GM12878 (cell line): ENCODE data around the gene CHRNE. TPM values are rescaled to one million over a fixed set of nuclear protein-coding genes. Genes with fewer than 3 reads are reported as not detected.

Source experiments
- ATF7 ChIP-seq: fragments of 450-650 bp; IDR thresholded peaks from 2 replicates; pipeline ENCODE4 v1.6.1; 2016; ENCODE audit warnings: low read depth, mild to moderate bottlenecking
- BRCA1 ChIP-seq: IDR thresholded peaks from 2 replicates; pipeline ENCODE4 v1.6.1; 2011; ENCODE audit warnings: low read depth, low read length, improper control_type of control experiment
- ESRRA ChIP-seq: IDR thresholded peaks from 2 replicates; pipeline ENCODE4 v1.6.1; 2012; ENCODE audit warnings: mild to moderate bottlenecking, low read length, improper control_type of control experiment
- FOS ChIP-seq: IDR thresholded peaks from 3 replicates; pipeline ENCODE4 v1.6.1; 2011; ENCODE audit warnings: borderline replicate concordance; ENCODE audit not compliant: insufficient read length; ENCODE audit errors: extremely low read depth
- FOXK2 ChIP-seq: fragments of 450-650 bp; IDR thresholded peaks from 2 replicates; pipeline ENCODE4 v1.6.1; 2017; ENCODE audit warnings: mild to moderate bottlenecking, moderate library complexity
- JUNB ChIP-seq: IDR thresholded peaks from 2 replicates; pipeline ENCODE4 v1.6.1; 2016; ENCODE audit warnings: antibody characterized with exemption, mild to moderate bottlenecking
- LARP7 ChIP-seq: fragments of 450-650 bp; IDR thresholded peaks from 2 replicates; pipeline ENCODE4 v1.6.1; 2017; ENCODE audit warnings: mild to moderate bottlenecking
- MEF2B ChIP-seq: fragments of 450-650 bp; IDR thresholded peaks from 2 replicates; pipeline ENCODE4 v1.6.1; 2018; ENCODE audit warnings: mild to moderate bottlenecking, moderate library complexity; ENCODE audit not compliant: partially characterized antibody, poor library complexity, severe bottlenecking
- MTA2 ChIP-seq: fragments of 450-650 bp; IDR thresholded peaks from 2 replicates; pipeline ENCODE4 v1.6.1; 2016; ENCODE audit warnings: low read depth, mild to moderate bottlenecking, moderate library complexity
- MXI1 ChIP-seq: fragments of 150-350 bp; IDR thresholded peaks from 2 replicates; pipeline ENCODE4 v1.6.1; 2011; ENCODE audit warnings: low read depth, mild to moderate bottlenecking, inconsistent platforms, low read length, improper control_type of control experiment
- NFIC ChIP-seq: IDR thresholded peaks from 2 replicates; pipeline ENCODE4 v1.6.1; 2012; ENCODE audit warnings: low read depth, mild to moderate bottlenecking, inconsistent platforms, low read length, moderate library complexity
- NFXL1 ChIP-seq: fragments of 450-650 bp; IDR thresholded peaks from 2 replicates; pipeline ENCODE4 v1.6.1; 2017; ENCODE audit warnings: antibody characterized with exemption, mild to moderate bottlenecking, borderline replicate concordance
- NR2C2 ChIP-seq: IDR thresholded peaks from 2 replicates; pipeline ENCODE4 v1.6.1; 2011; ENCODE audit warnings: borderline replicate concordance, low read depth; ENCODE audit not compliant: control insufficient read depth, insufficient read length
- POLR2A ChIP-seq: IDR thresholded peaks from 2 replicates; pipeline ENCODE4 v1.6.1; 2011; ENCODE audit warnings: low read depth, mild to moderate bottlenecking, low read length
- POLR2AphosphoS2 ChIP-seq: IDR thresholded peaks from 2 replicates; pipeline ENCODE4 v1.6.1; 2011; ENCODE audit warnings: low read depth, mild to moderate bottlenecking, low read length, improper control_type of control experiment, moderate library complexity
- POLR2AphosphoS5 ChIP-seq: IDR thresholded peaks from 2 replicates; pipeline ENCODE4 v1.6.1; 2011; ENCODE audit warnings: mild to moderate bottlenecking, low read length, inconsistent platforms
- RUNX3 ChIP-seq: IDR thresholded peaks from 2 replicates; pipeline ENCODE4 v1.6.1; 2012; ENCODE audit warnings: low read length, inconsistent platforms
- SMARCA5 ChIP-seq: fragments of 450-650 bp; IDR thresholded peaks from 2 replicates; pipeline ENCODE4 v1.6.1; 2017; ENCODE audit warnings: mild to moderate bottlenecking
- SUPT20H ChIP-seq: IDR thresholded peaks from 2 replicates; pipeline ENCODE4 v1.6.1; 2011; ENCODE audit warnings: low read depth, mild to moderate bottlenecking, low read length, moderate library complexity, borderline replicate concordance; ENCODE audit not compliant: control insufficient read depth
- TAF1 ChIP-seq: IDR thresholded peaks from 2 replicates; pipeline ENCODE4 v1.6.1; 2011; ENCODE audit warnings: mild to moderate bottlenecking, low read depth, low read length, borderline replicate concordance
- TCF7 ChIP-seq: IDR thresholded peaks from 2 replicates; pipeline ENCODE4 v1.6.1; 2014; ENCODE audit warnings: antibody characterized with exemption, borderline replicate concordance
- YBX1 ChIP-seq: fragments of 450-650 bp; IDR thresholded peaks from 2 replicates; pipeline ENCODE4 v1.6.1; 2016; ENCODE audit warnings: antibody characterized with exemption
- YY1 ChIP-seq: IDR thresholded peaks from 2 replicates; pipeline ENCODE4 v1.6.1; 2011; ENCODE audit warnings: low read depth, mild to moderate bottlenecking, low read length
- ZBED1 ChIP-seq: IDR thresholded peaks from 2 replicates; pipeline ENCODE4 v1.6.1; 2016; ENCODE audit warnings: borderline replicate concordance
- ZNF622 ChIP-seq: fragments of 450-650 bp; IDR thresholded peaks from 2 replicates; pipeline ENCODE4 v1.6.1; 2017; ENCODE audit warnings: mild to moderate bottlenecking, inconsistent platforms
- ZSCAN29 ChIP-seq: fragments of 450-650 bp; IDR thresholded peaks from 2 replicates; pipeline ENCODE4 v1.6.1; 2017; ENCODE audit warnings: mild to moderate bottlenecking, moderate library complexity
- polyA plus RNA-seq, 11 experiments: library from polyadenylated mRNA; depleted of rRNA in 4 of 11; unstranded in 6 of 11; stranded (reverse) in 5 of 11; fragments of >200 nt; fragmentation: Nextera tagmentation in 4 of 11; fragmentation: Illumina TruSeq in 1 of 11; extraction: Ambion mirVana in 4 of 11; extraction: Trizol in 1 of 11; gene quantifications; 1 replicate in 1 of 11; 2 replicates in 10 of 11; pipeline versions ENCODE4 v1.2.1 to v1.2.3, GENCODE V29; 2011 to 2016; ENCODE audit warnings: inconsistent platforms in 2 of 11, missing spikeins in 2 of 11, low read depth in 1 of 11
- total RNA-seq, 4 experiments: library from RNA; depleted of rRNA in 3 of 4; stranded (reverse); fragments of >200 nt in 3 of 4; fragmentation: Illumina TruSeq in 1 of 4; extraction: Trizol in 1 of 4; gene quantifications; 2 replicates each; pipeline versions ENCODE4 v1.2.1 to v1.2.3, GENCODE V29; 2013 to 2021
- TF ChIP-seq, protein P1 (sequence below): IDR thresholded peaks from 2 replicates; pipeline ENCODE4 v1.6.1; 2012; ENCODE audit warnings: low read depth, low read length, improper control_type of control experiment
- TF ChIP-seq, protein P2 (sequence below): fragments of 450-650 bp; formaldehyde crosslinking; IDR thresholded peaks from 2 replicates; pipeline ENCODE4 v1.4.0; 2022; ENCODE audit warnings: mild to moderate bottlenecking, moderate library complexity
- TF ChIP-seq, protein P3 (sequence below): IDR thresholded peaks from 2 replicates; pipeline ENCODE4 v1.6.1; 2011; ENCODE audit warnings: low read depth, mild to moderate bottlenecking, low read length, moderate library complexity, borderline replicate concordance; ENCODE audit errors: extremely low read depth

CHRNE gene
- total and polyA plus RNA-seq, 10 of the 15 experiments (the other 5 are each of a cell fraction or from before 2014, with no cell fraction given), result 0.05 to 0.11 (median 0.08) TPM; not detected in 6

DNA sequence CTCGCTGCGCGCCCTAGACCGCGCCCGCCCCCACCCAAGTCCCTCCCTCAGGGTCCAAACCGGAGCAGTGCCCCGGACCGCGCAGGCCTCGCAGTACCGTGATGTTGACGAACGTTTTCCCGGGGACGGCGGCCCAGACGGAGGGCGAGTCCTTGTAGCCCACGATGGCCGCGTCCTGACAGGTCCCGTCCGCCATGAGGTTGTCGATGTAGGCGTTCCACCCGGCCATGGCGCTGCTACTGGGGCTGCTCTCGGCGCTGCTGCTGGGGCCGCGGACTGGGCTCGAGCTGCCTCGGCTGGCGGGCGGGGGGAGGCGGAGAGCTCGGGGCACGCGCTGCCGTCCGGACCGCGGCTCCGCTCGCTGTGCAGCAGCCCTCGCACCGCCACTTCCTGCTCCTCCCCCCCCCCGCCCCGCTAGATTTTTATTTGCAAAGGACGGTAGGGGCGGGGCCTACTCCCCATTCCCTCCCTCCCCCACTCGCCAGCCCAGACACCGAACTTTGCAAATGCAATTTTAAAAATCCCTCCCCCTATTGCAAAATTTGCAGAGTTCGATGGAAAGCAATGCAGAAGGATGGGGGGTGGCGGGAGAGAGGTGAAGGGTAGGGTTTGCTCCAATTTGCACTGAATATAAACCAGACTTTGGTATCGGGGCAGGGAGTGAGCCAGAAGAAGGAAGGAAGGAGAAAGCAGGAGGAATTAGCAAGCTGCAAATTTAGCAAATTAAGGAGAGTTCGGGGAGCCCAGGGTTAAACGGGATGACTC, 45.5 kb upstream of the CHRNE start, which contains the start of gene PFN1 (continued):
- TF ChIP-seq SUPT20H (no peak), YBX1 (no peak), SMARCA5 (peak; percentile 59; the same call in 1 of the 2 replicates), TAF1 (peak; percentile 89), ZBED1 (peak; percentile 49; the same call in 1 of the 2 replicates), MEF2B (peak; percentile 8), POLR2AphosphoS2 (peak; percentile 92), LARP7 (peak; percentile 86), MTA2 (peak; percentile 41; the same call in 1 of the 2 replicates), ATF7 (peak; percentile 85), FOS (no peak), NR2C2 (no peak), MXI1 (peak; percentile 31; the same call in 1 of the 2 replicates), FOXK2 (peak; percentile 73; the same call in 1 of the 2 replicates), NFXL1 (no peak), TCF7 (no peak), NFIC (no peak), BRCA1 (no peak), ZSCAN29 (0 out of 2 replicates have a peak, but pooled peaks have one; percentile 36), POLR2AphosphoS5 (peak; percentile 86), JUNB (0 out of 2 replicates have a peak, but pooled peaks have one; percentile 16), ZNF622 (no peak), RUNX3 (no peak), POLR2A (peak; percentile 82), ESRRA (no peak), YY1 (peak; percentile 47)
- TF ChIP-seq, protein P1, sequence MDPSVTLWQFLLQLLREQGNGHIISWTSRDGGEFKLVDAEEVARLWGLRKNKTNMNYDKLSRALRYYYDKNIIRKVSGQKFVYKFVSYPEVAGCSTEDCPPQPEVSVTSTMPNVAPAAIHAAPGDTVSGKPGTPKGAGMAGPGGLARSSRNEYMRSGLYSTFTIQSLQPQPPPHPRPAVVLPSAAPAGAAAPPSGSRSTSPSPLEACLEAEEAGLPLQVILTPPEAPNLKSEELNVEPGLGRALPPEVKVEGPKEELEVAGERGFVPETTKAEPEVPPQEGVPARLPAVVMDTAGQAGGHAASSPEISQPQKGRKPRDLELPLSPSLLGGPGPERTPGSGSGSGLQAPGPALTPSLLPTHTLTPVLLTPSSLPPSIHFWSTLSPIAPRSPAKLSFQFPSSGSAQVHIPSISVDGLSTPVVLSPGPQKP, result no peak
- TF ChIP-seq, protein P2, sequence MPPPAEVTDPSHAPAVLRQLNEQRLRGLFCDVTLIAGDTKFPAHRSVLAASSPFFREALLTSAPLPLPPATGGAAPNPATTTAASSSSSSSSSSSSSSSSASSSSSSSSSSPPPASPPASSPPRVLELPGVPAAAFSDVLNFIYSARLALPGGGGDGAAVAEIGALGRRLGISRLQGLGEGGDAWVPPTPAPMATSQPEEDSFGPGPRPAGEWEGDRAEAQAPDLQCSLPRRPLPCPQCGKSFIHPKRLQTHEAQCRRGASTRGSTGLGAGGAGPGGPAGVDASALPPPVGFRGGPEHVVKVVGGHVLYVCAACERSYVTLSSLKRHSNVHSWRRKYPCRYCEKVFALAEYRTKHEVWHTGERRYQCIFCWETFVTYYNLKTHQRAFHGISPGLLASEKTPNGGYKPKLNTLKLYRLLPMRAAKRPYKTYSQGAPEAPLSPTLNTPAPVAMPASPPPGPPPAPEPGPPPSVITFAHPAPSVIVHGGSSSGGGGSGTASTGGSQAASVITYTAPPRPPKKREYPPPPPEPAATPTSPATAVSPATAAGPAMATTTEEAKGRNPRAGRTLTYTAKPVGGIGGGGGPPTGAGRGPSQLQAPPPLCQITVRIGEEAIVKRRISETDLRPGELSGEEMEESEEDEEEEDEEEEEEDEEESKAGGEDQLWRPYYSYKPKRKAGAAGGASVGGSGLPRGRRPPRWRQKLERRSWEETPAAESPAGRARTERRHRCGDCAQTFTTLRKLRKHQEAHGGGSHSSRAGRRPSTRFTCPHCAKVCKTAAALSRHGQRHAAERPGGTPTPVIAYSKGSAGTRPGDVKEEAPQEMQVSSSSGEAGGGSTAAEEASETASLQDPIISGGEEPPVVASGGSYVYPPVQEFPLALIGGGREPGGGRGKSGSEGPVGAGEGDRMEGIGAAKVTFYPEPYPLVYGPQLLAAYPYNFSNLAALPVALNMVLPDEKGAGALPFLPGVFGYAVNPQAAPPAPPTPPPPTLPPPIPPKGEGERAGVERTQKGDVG (CRISPR knock-in tag), result no peak
- TF ChIP-seq, protein P3, sequence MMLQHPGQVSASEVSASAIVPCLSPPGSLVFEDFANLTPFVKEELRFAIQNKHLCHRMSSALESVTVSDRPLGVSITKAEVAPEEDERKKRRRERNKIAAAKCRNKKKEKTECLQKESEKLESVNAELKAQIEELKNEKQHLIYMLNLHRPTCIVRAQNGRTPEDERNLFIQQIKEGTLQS, result no peak
